ENCODE data around the gene POFUT2.

Gene POFUT2

GRCh38 chr21:45322231-45322959 lies 34.7 kb upstream of the POFUT2 start:
- H3K4me3 ChIP-seq (ENCODE audit: low read depth, low read length): no peak overlapping the region
- no peak for TF ChIP-seq CTCF (IDR thresholded peaks at IDR 0.05; ENCODE audit: insufficient read depth, low read depth, low read length, missing control alignments)
- no peak for DNase-seq (ENCODE audit: low read depth)

GRCh38 chr21:45320261-45321025 lies 32.7 kb upstream of the POFUT2 start:
- TF ChIP-seq CTCF (IDR thresholded peaks at IDR 0.05; ENCODE audit: insufficient read depth, low read depth, low read length, missing control alignments): no peak
- H3K4me3 ChIP-seq (ENCODE audit: low read depth, low read length): no peak overlapping the region
- no peak for DNase-seq (ENCODE audit: low read depth)

- H3K4me3 ChIP-seq (ENCODE audit: low read depth, low read length): no peak overlapping the region
- no peak for DNase-seq (ENCODE audit: low read depth)
- TF ChIP-seq CTCF (IDR thresholded peaks at IDR 0.05; ENCODE audit: insufficient read depth, low read depth, low read length, missing control alignments): no peak
Observed at GRCh38 chr21:45319461-45320211, 31.9 kb upstream of the POFUT2 start.

- no peak for TF ChIP-seq CTCF (IDR thresholded peaks at IDR 0.05; ENCODE audit: insufficient read depth, low read depth, low read length, missing control alignments)
- no peak overlapping the region for H3K4me3 ChIP-seq (ENCODE audit: low read depth, low read length)
- no peak for DNase-seq (ENCODE audit: low read depth)
Observed at GRCh38 chr21:45318556-45319404, 31.1 kb upstream of the POFUT2 start.

GRCh38 chr21:45318146-45318555 lies 30.5 kb upstream of the POFUT2 start:
- no peak for DNase-seq (ENCODE audit: low read depth)
- TF ChIP-seq CTCF (IDR thresholded peaks at IDR 0.05; ENCODE audit: insufficient read depth, low read depth, low read length, missing control alignments): no peak
- no peak overlapping the region for H3K4me3 ChIP-seq (ENCODE audit: low read depth, low read length)
